Gastroesophageal sphincter (tissue), 3 donors: ENCODE data around the gene ZIM2.

Source experiments
- POLR2A ChIP-seq, 2 donors: fragments of 450-650 bp; IDR thresholded peaks; one replicate each; pipeline ENCODE4 v1.6.1; 2017; ENCODE audit warnings: antibody characterized with exemption in 2 of 2, mild to moderate bottlenecking in 2 of 2, moderate library complexity in 1 of 2
- TF ChIP-seq, protein P1 (sequence below), 4 experiments: fragments of 200-600 bp in 2 of 4; fragments of 450-650 bp in 2 of 4; sonication (generic) in 1 of 4; IDR thresholded peaks; one replicate each; pipeline ENCODE4 v1.5.1; 2017 to 2019; ENCODE audit warnings: antibody characterized with exemption in 4 of 4, mild to moderate bottlenecking in 2 of 4, moderate library complexity in 2 of 4

DNA sequence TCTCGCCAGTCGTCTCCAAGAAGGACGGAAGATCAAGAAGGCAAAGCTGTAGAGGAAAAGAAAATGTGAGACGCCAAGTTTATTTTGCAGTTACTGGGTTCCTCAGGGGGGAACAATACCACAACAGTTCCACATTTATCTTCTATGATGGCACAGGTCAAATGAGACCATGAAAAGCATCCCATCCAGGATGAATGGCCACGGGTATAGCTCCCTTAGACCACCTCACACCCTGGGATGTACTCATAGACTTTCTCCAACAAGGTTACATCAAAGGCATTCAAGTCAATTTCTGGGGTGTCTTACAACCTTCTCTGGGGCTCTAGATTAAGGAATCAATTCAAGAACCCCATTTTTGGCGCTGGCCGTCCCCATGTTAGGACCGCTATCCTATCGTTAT is 4.5 kb downstream of the ZIM2 start:
- TF ChIP-seq, protein P1, sequence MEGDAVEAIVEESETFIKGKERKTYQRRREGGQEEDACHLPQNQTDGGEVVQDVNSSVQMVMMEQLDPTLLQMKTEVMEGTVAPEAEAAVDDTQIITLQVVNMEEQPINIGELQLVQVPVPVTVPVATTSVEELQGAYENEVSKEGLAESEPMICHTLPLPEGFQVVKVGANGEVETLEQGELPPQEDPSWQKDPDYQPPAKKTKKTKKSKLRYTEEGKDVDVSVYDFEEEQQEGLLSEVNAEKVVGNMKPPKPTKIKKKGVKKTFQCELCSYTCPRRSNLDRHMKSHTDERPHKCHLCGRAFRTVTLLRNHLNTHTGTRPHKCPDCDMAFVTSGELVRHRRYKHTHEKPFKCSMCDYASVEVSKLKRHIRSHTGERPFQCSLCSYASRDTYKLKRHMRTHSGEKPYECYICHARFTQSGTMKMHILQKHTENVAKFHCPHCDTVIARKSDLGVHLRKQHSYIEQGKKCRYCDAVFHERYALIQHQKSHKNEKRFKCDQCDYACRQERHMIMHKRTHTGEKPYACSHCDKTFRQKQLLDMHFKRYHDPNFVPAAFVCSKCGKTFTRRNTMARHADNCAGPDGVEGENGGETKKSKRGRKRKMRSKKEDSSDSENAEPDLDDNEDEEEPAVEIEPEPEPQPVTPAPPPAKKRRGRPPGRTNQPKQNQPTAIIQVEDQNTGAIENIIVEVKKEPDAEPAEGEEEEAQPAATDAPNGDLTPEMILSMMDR (IDR thresholded peaks at IDR 0.05), result no peak
- TF ChIP-seq POLR2A (IDR thresholded peaks at IDR 0.05), result no peak
